Spleen (tissue), 11 donors: Measurements from ENCODE around the gene PLA2G2F. TPM values are rescaled to one million over a fixed set of nuclear protein-coding genes. Genes with fewer than 3 reads are reported as not detected.

ENCODE experiments used
- DNase-seq: peaks from one replicate; pipeline ENCODE4 v3.0.0-alpha.2; 2020
- H3K27ac ChIP-seq, 8 donors: fragments of 200-600 bp; sonication (generic) in 7 of 8; 1 replicate in 4 of 8; 2 replicates in 4 of 8; pipeline versions ENCODE4 v1.5.0 to v1.8.0; 2016 to 2021; ENCODE audit warnings: inconsistent platforms in 4 of 8, mild to moderate bottlenecking in 4 of 8, moderate library complexity in 1 of 8
- H3K27me3 ChIP-seq, 7 donors: fragments of 200-600 bp; sonication (generic) in 6 of 7; replicated peaks in 1 of 7; 1 replicate in 4 of 7; 2 replicates in 3 of 7; pipeline versions ENCODE4 v1.5.0 to v1.8.0; 2016 to 2021; ENCODE audit warnings: inconsistent platforms in 3 of 7, mild to moderate bottlenecking in 1 of 7
- H3K36me3 ChIP-seq, 6 donors: fragments of 200-600 bp; sonication (generic) in 5 of 6; 1 replicate in 4 of 6; 2 replicates in 2 of 6; pipeline versions ENCODE4 v1.5.0 to v1.8.0; 2016 to 2021; ENCODE audit warnings: inconsistent platforms in 2 of 6
- H3K4me1 ChIP-seq, 6 donors: fragments of 200-600 bp; sonication (generic) in 5 of 6; 1 replicate in 3 of 6; 2 replicates in 3 of 6; pipeline versions ENCODE4 v1.5.0 to v1.8.0; 2016 to 2021; ENCODE audit warnings: inconsistent platforms in 3 of 6
- H3K4me3 ChIP-seq, 8 donors: fragments of 200-600 bp; sonication (generic) in 7 of 8; 1 replicate in 4 of 8; 2 replicates in 4 of 8; pipeline versions ENCODE4 v1.5.0 to v1.8.0; 2016 to 2021; ENCODE audit warnings: inconsistent platforms in 4 of 8, mild to moderate bottlenecking in 4 of 8, moderate library complexity in 2 of 8
- H3K9me3 ChIP-seq, 8 donors: fragments of 200-600 bp; sonication (generic) in 7 of 8; 1 replicate in 4 of 8; 2 replicates in 4 of 8; pipeline versions ENCODE4 v1.5.0 to v1.8.0; 2016 to 2021; ENCODE audit warnings: inconsistent platforms in 4 of 8
- CTCF ChIP-seq, 11 experiments: fragments of 200-600 bp in 7 of 11; fragments of 450-650 bp in 4 of 11; sonication (generic) in 4 of 11; IDR thresholded peaks in 8 of 11; conservative IDR thresholded peaks in 3 of 11; 1 replicate in 7 of 11; 2 replicates in 4 of 11; pipeline versions ENCODE4 v1.4.0 to v1.8.0; 2016 to 2021; ENCODE audit warnings: antibody characterized with exemption in 11 of 11, inconsistent platforms in 4 of 11, mild to moderate bottlenecking in 1 of 11
- POLR2A ChIP-seq, 3 donors: fragments of 450-650 bp; IDR thresholded peaks; one replicate each; pipeline ENCODE4 v1.5.1; 2017; ENCODE audit warnings: antibody characterized with exemption in 3 of 3, mild to moderate bottlenecking in 1 of 3
- POLR2AphosphoS5 ChIP-seq, 3 donors: sonication (generic); formaldehyde crosslinking; IDR thresholded peaks; one replicate each; pipeline ENCODE4 v1.5.1; 2017; ENCODE audit warnings: antibody characterized with exemption in 3 of 3
- WGBS, 5 donors: extraction: QIAGEN DNeasy Blood & Tissue Kit in 3 of 5; methylation state at CpG; one replicate each; pipeline versions ENCODE4 v1.1.5 to v1.1.7; 2013 to 2018; 5-methylcytosine and 5-hydroxymethylcytosine counted together
- intact Hi-C: fragments of 100-400 bp; cut with DNase I; formaldehyde crosslinking; loops from one replicate; pipeline ENCODE4 v1.15.0; 2023; ENCODE audit warnings: low total_unique reads
- polyA plus RNA-seq, 3 donors: library from polyadenylated mRNA; stranded (reverse); fragments of 200-250 nt; gene quantifications; one replicate each; pipeline ENCODE4 v1.2.1, GENCODE V29; 2013
- total RNA-seq, 7 donors: library from RNA; depleted of rRNA in 3 of 7; stranded (reverse); fragments of >200 nt in 3 of 7; fragmentation: NEBNext Ultra II Directional in 4 of 7; extraction: Animal tissue kit (Norgen Biotek cat#: 25700) in 4 of 7; gene quantifications; one replicate each; pipeline versions ENCODE4 v1.1.0 to v1.2.1, GENCODE V29; 2016 to 2021
- donor health status: healthy with polysubstance abuse.
- donor health status: DM: no; HTN: no; CAD: no; lungs with moderate emphysema.
- donor health status: DM: no; HTN: no; CAD: no.
- donor health status: Bipolar disorder and iron deficiency.
- donor health status: healthy.
- donor health status: DM: no; HTN: no; CAD: no.
- donor health status: DM: yes; HTN: yes; CAD: no.

The PLA2G2F gene
- total and polyA plus RNA-seq, 10 donors: not detected

GRCh38 chr1:20109223-20109856 lies 29.8 kb upstream of the PLA2G2F start:
- peaks cover 0 to 11% (median 0%) of the 10 kb centered on the region in 6 donors for H3K4me1 ChIP-seq
- TF ChIP-seq CTCF (IDR thresholded peaks at IDR 0.05 in 8 of 11, conservative IDR thresholded peaks at IDR 0.05 in 3 of 11) (no peak), POLR2A (IDR thresholded peaks at IDR 0.05) (no peak), POLR2AphosphoS5 (IDR thresholded peaks at IDR 0.05) (no peak)
- H3K27me3 ChIP-seq: no peaks in the 10 kb centered on the region
- H3K9me3 ChIP-seq: no peaks in the 10 kb centered on the region
- H3K4me3 ChIP-seq: no peak overlapping the region
- intact Hi-C loops: no loop called here
- no peaks in the 10 kb centered on the region for H3K36me3 ChIP-seq
- no peak overlapping the region for H3K27ac ChIP-seq
- no peak for DNase-seq
- 62 to 82% (median 77%) methylated on average over 4 of the region's 4 CpGs for WGBS, 5 donors

- H3K4me1 ChIP-seq: peaks cover 0 to 11% (median 0%) of the 10 kb centered on the region in 6 donors
- DNase-seq: no peak
- H3K36me3 ChIP-seq: no peaks in the 10 kb centered on the region
- H3K4me3 ChIP-seq: no peak overlapping the region
- H3K9me3 ChIP-seq: no peaks in the 10 kb centered on the region
- intact Hi-C loops: no loop called here
- TF ChIP-seq CTCF (IDR thresholded peaks at IDR 0.05 in 8 of 11, conservative IDR thresholded peaks at IDR 0.05 in 3 of 11) (no peak), POLR2A (IDR thresholded peaks at IDR 0.05) (no peak), POLR2AphosphoS5 (IDR thresholded peaks at IDR 0.05) (no peak)
- H3K27ac ChIP-seq: no peak overlapping the region
- no peaks in the 10 kb centered on the region for H3K27me3 ChIP-seq
- 74 to 78% (median 78%) methylated on average over 12 of the region's 12 CpGs for WGBS, 5 donors
Measured at GRCh38 chr1:20110679-20111078, 28.4 kb upstream of the PLA2G2F start.

- H3K9me3 ChIP-seq: no peaks in the 10 kb centered on the region
- TF ChIP-seq POLR2AphosphoS5 (IDR thresholded peaks at IDR 0.05) (no peak), POLR2A (IDR thresholded peaks at IDR 0.05) (no peak), CTCF (IDR thresholded peaks at IDR 0.05 in 8 of 11, conservative IDR thresholded peaks at IDR 0.05 in 3 of 11) (no peak)
- no peak overlapping the region for H3K4me3 ChIP-seq
- intact Hi-C loops: no loop called here
- peaks cover 0 to 11% (median 0%) of the 10 kb centered on the region in 6 donors for H3K4me1 ChIP-seq
- no peak overlapping the region for H3K27ac ChIP-seq
- 88 to 93% (median 92%) methylated on average over 5 of the region's 5 CpGs for whole genome bisulfite sequencing, 5 donors
- H3K27me3 ChIP-seq: no peaks in the 10 kb centered on the region
- H3K36me3 ChIP-seq: no peaks in the 10 kb centered on the region
- DNase-seq: no peak
Measured at GRCh38 chr1:20111452-20111851, 27.7 kb upstream of the PLA2G2F start.

- Histone ChIP-seq H3K27ac (no peak overlapping the region), H3K4me1 (peaks cover 0 to 11% (median 0%) of the 10 kb centered on the region in 6 donors), H3K9me3 (no peaks in the 10 kb centered on the region), H3K27me3 (no peaks in the 10 kb centered on the region), H3K4me3 (no peak overlapping the region), H3K36me3 (no peaks in the 10 kb centered on the region)
- WGBS, 5 donors: 77 to 86% (median 83%) methylated on average over 3 of the region's 3 CpGs
- intact Hi-C loops: no loop called here
- no peak for TF ChIP-seq CTCF (IDR thresholded peaks at IDR 0.05 in 8 of 11, conservative IDR thresholded peaks at IDR 0.05 in 3 of 11)
- no peak for TF ChIP-seq POLR2AphosphoS5 (IDR thresholded peaks at IDR 0.05)
- no peak for TF ChIP-seq POLR2A (IDR thresholded peaks at IDR 0.05)
- no peak for DNase-seq
Measured at GRCh38 chr1:20112279-20113000, 26.7 kb upstream of the PLA2G2F start.
